SJSA1 (cell line): ENCODE data around the gene SENP7. TPM values are rescaled to one million over a fixed set of nuclear protein-coding genes. Genes with fewer than 3 reads are reported as not detected.
A peak's percentile ranks its signal among the peaks of the same experiment; 100 is the strongest.

ENCODE experiments used
- DNase-seq, 2 experiments: peaks; one replicate each; pipeline ENCODE4 v3.0.0-alpha.2; 2015 to 2020; ENCODE audit warnings: low spot score in 2 of 2, low read depth in 1 of 2
- H3K27ac ChIP-seq: fragments of 250-450 bp; sonication (Bioruptor Pico); 2 replicates; pipeline ENCODE4 v1.5.1; 2020; ENCODE audit warnings: mild to moderate bottlenecking, moderate library complexity
- H3K27me3 ChIP-seq: fragments of 250-450 bp; sonication (Bioruptor Pico); replicated peaks from 2 replicates; pipeline ENCODE4 v1.5.1; 2020; ENCODE audit warnings: mild to moderate bottlenecking, moderate library complexity
- H3K36me3 ChIP-seq: fragments of 250-450 bp; sonication (Bioruptor Pico); 2 replicates; pipeline ENCODE4 v1.5.1; 2020; ENCODE audit warnings: mild to moderate bottlenecking
- H3K4me1 ChIP-seq: fragments of 250-450 bp; sonication (Bioruptor Pico); replicated peaks from 2 replicates; pipeline ENCODE4 v1.6.1; 2021; ENCODE audit warnings: mild to moderate bottlenecking
- H3K4me3 ChIP-seq: fragments of 250-450 bp; sonication (Bioruptor Pico); 2 replicates; pipeline ENCODE4 v1.5.1; 2020; ENCODE audit warnings: mild to moderate bottlenecking
- H3K9me3 ChIP-seq: fragments of 250-450 bp; sonication (Bioruptor Pico); replicated peaks from 2 replicates; pipeline ENCODE4 v1.5.1; 2020; ENCODE audit warnings: mild to moderate bottlenecking
- total RNA-seq: library from RNA; depleted of rRNA; stranded (reverse); fragments of >200 nt; shearing (Covaris generic); gene quantifications from 2 replicates; pipeline ENCODE4 v1.2.3, GENCODE V29; 2014

SENP7 gene
- total RNA-seq, 1 experiment from 2014 or later, result 15.9 TPM

DNA sequence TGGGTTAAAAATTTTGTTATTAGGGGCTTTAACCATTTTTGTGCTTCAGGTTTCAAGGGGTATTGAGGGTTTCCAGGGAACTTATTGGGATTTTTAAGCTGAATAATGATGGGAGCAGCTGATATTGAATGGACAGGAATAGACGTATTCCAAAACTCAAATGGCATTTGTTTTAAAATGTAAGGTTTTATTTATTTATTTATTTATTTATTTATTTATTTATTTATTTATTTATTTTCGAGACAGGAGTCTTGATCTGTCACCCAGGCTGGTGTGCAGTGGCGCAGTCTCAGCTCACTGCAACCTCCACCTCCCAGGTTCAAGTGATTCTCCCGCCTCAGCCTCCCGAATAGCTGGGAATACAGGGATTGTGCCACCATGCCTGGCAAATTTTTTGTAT lies 22.2 kb upstream of the SENP7 start:
- Histone ChIP-seq H3K36me3 (no peaks in the 10 kb centered on the region), H3K27me3 (no peaks in the 10 kb centered on the region), H3K9me3 (no peaks in the 10 kb centered on the region), H3K4me1 (peaks cover 9% of the 10 kb centered on the region), H3K27ac (no peak overlapping the region), H3K4me3 (no peak overlapping the region)
- no peak for DNase-seq

DNA sequence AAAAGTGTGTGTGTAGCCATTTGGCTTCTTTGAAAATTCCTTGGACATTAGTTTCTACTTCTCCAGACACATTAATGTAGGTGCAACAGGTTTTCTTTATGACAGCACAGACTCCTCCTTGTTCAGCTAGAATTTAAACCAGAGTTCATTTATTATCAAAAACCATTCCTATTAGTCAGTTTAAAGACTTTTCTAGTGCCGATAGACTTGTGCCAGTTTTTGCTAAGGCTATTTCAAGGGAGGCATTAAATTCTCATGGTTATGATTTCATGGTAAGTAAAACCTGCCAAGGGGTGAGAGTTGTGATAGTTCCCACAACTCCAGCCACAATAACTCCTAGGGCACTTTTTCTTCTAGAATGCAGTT lies 20.6 kb upstream of the SENP7 start:
- Histone ChIP-seq H3K9me3 (no peaks in the 10 kb centered on the region), H3K4me1 (peaks cover 9% of the 10 kb centered on the region), H3K27ac (no peak overlapping the region), H3K4me3 (no peak overlapping the region), H3K36me3 (no peaks in the 10 kb centered on the region), H3K27me3 (no peaks in the 10 kb centered on the region)
- no peak for DNase-seq

- H3K4me1 ChIP-seq, result peaks cover 9% of the 10 kb centered on the region
- H3K27ac ChIP-seq, result no peak overlapping the region
- H3K9me3 ChIP-seq, result no peaks in the 10 kb centered on the region
- H3K27me3 ChIP-seq, result no peaks in the 10 kb centered on the region
- no peaks in the 10 kb centered on the region for H3K36me3 ChIP-seq
- DNase-seq, result no peak
- H3K4me3 ChIP-seq, result no peak overlapping the region
Observed at GRCh38 chr3:101532783-101533602, 20.0 kb upstream of the SENP7 start.

DNA sequence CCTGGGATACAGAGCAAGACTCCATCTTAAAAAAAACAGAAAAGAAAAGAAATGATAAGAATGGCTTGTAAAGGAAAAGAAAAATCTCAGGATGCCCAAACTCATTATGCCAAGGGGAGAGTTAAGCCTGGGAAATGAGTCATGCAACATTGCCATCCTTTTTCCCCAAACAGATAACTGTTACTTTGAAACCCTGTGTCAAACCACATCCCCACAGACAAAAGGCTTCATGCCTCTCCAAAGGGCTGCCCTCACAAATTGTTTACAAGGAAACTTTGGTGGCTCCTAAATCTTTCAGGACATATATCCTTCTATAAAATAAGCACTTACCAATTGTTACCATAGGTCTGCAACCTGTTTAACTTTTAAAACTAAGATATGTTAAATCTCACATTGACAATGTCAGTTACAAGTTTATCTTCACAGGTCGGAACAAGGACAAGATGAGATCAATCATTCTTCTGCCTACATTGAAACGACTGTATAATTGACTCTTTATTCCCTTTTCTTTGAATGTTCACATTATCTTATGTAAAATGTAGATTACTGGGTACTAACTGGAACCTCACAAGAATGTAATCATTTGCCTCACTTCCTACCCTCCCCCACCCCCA lies 18.6 kb upstream of the SENP7 start:
- Histone ChIP-seq H3K9me3 (no peaks in the 10 kb centered on the region), H3K27ac (no peak overlapping the region), H3K36me3 (no peaks in the 10 kb centered on the region), H3K4me1 (peaks cover 9% of the 10 kb centered on the region), H3K27me3 (no peaks in the 10 kb centered on the region), H3K4me3 (no peak overlapping the region)
- DNase-seq, result peak in 1 of 2 experiments; percentile 23

DNA sequence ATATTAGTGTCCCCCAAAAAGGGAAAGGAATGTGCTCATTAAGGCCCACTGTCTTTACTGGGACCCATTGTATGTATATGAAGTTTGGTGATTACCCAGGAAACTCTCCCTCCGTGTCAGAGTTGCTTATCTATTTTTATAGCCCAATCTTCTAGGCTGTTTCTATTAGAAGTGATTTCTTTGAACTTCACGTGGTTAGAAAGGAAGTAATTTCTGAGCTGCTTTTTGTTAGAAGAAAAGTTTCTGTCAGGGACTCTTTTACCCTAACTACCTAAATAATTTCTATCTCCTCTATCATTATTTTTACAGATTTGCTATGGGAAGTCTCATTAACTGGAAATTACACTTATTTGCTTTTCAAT lies 17.7 kb upstream of the SENP7 start:
- Histone ChIP-seq H3K27ac (no peak overlapping the region), H3K4me1 (peaks cover 9% of the 10 kb centered on the region), H3K9me3 (no peaks in the 10 kb centered on the region), H3K27me3 (no peaks in the 10 kb centered on the region), H3K36me3 (no peaks in the 10 kb centered on the region), H3K4me3 (no peak overlapping the region)
- DNase-seq, result no peak

- Histone ChIP-seq H3K36me3 (no peaks in the 10 kb centered on the region), H3K9me3 (no peaks in the 10 kb centered on the region), H3K4me1 (peaks cover 9% of the 10 kb centered on the region), H3K4me3 (no peak overlapping the region), H3K27me3 (no peaks in the 10 kb centered on the region), H3K27ac (no peak overlapping the region)
- DNase-seq, result no peak
Observed at GRCh38 chr3:101529816-101530685, 17.0 kb upstream of the SENP7 start.

DNA sequence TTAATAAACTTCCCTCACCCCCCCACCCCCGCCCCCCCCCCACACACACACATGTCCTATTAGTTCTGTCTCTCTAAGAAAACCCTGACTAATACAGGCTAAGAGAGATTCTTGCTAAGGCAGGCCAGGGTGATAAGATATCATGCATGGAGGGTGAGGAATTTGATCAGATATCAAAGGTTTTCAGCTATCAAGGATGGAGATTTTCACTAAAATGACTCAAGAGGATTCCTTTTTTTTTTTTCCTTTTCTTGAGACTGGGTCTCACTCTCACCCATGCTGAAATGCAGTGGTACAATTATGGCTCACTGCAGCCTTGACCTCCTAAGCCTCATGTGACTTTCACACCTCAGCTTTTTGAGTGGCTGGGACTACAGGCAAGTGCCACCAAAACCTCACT lies 14.9 kb upstream of the SENP7 start:
- Histone ChIP-seq H3K9me3 (no peaks in the 10 kb centered on the region), H3K27ac (no peak overlapping the region), H3K4me3 (no peak overlapping the region), H3K36me3 (no peaks in the 10 kb centered on the region), H3K4me1 (peaks cover 9% of the 10 kb centered on the region), H3K27me3 (no peaks in the 10 kb centered on the region)
- DNase-seq, result no peak

DNA sequence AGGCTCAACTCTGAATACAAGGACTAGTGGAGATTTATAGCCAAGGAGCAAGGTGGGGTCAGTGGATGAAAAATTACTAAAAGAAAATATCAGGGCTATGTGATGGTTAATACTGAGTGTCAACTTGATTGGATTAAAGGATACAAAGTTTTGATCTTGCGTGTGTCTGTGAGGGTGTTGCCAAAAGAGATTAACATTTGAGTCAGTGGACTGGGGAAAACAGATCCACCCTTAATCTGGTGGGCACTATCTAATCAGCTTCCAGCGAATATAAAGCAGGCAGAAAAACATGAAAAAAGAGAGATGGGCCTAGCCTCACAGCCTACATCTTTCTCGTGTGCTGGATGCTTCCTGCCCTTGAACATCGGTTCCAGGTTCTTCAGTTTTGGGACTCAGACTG lies 14.4 kb upstream of the SENP7 start:
- H3K4me3 ChIP-seq, result no peak overlapping the region
- H3K9me3 ChIP-seq, result no peaks in the 10 kb centered on the region
- H3K27ac ChIP-seq, result no peak overlapping the region
- H3K36me3 ChIP-seq, result no peaks in the 10 kb centered on the region
- no peak for DNase-seq
- H3K27me3 ChIP-seq, result no peaks in the 10 kb centered on the region
- H3K4me1 ChIP-seq, result peaks cover 9% of the 10 kb centered on the region

DNA sequence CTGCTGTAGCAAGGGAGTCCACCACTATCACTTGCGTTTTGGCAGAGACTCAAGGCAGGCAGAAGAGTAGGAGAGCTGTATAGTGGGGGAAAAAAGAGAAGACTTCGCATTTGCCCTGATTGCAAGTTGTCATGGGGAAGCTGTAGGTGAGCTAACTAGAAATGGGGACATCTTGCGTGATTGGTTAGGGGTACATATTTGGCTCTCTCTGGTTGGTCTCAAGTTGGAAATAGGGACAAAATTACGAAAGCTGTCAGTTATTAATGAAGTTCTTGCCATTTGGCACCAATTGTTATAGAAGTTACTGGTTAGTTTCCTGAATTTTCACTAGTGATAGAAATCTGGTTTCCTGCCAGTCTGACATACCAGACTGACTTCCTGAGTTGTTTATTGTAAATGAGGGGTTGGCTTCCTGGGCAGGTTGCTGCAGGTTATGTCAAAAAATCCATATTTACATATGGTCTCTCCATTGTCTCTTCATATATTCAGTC lies 8.2 kb upstream of the SENP7 start:
- Histone ChIP-seq H3K27ac (no peak overlapping the region), H3K9me3 (no peaks in the 10 kb centered on the region), H3K27me3 (0 out of 2 replicates have a peak, but pooled peaks cover 2% of the 10 kb centered on the region), H3K4me3 (no peak overlapping the region), H3K36me3 (no peaks in the 10 kb centered on the region), H3K4me1 (no peaks in the 10 kb centered on the region)
- no peak for DNase-seq

DNA sequence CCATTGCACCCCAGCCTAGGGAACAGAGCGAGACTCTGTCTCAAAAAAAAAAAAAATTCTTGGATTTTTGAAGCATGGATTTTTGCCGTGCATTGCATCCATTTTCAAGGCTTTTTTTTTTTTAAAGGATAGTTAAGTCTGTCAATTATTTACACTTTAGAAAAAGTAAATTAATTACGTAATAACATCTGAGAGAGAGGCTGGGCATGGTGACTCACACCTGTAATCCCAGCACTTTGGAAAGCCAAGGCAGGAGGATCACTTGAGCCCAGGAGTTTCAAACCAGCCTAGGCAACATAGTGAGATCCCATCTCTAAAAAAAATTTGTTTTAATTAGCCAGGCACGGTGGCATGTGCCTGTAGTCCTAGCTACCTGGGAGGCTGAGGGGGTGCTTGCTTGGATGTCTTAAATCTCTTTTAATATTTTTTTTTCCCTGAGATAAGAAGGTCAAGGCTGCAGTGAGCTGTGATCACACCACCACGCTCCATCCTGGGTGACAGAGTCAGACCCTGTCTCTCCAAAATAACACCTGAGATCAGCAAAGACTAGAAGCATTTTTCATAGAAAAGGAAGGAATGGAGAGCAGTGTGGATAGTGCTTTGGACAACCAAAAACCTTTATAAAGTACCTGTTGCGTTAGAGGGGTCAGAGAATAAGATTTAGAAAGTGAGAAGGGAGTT lies 6.8 kb upstream of the SENP7 start:
- H3K4me3 ChIP-seq, result no peak overlapping the region
- H3K36me3 ChIP-seq, result no peaks in the 10 kb centered on the region
- no peak overlapping the region for H3K27ac ChIP-seq
- no peak for DNase-seq
- no peaks in the 10 kb centered on the region for H3K9me3 ChIP-seq
- H3K4me1 ChIP-seq, result no peaks in the 10 kb centered on the region
- 0 out of 2 replicates have a peak, but pooled peaks cover 2% of the 10 kb centered on the region for H3K27me3 ChIP-seq

- Histone ChIP-seq H3K9me3 (no peaks in the 10 kb centered on the region), H3K4me3 (no peak overlapping the region), H3K27ac (no peak overlapping the region), H3K4me1 (no peaks in the 10 kb centered on the region), H3K36me3 (no peaks in the 10 kb centered on the region), H3K27me3 (0 out of 2 replicates have a peak, but pooled peaks cover 2% of the 10 kb centered on the region)
- no peak for DNase-seq
Observed at GRCh38 chr3:101518421-101518871, 5.4 kb upstream of the SENP7 start.

DNA sequence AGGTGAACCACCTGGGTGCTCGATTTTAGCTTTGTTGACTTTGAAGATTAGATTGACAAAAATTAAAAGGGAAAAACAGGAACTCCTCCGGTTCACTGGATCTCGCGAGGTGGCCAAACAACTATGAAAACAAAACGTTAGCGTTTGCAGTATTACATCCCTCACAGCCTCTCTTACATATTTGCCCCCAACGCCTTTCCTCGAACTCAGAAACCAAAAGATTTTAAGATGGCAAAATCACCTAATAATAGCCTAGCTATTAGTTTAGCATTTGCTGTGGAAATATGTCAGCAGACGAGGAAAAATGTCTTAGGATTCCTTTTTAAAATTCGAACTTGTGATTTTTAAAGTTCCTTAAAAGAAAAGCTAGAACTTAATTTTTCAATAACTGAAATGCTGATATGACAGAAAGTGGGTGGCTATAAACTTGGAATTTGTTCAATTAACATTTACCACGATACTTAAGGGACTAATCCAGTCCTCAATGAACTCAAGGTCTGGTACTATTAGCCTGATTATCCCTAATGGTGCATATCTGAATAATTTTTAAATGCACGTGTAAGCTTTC lies 491 bp upstream of the SENP7 start:
- H3K9me3 ChIP-seq, result no peaks in the 10 kb centered on the region
- peak overlapping the region; percentile 97 for H3K27ac ChIP-seq
- DNase-seq, result no peak
- H3K4me3 ChIP-seq, result peak overlapping the region; percentile 57
- H3K27me3 ChIP-seq, result 0 out of 2 replicates have a peak, but pooled peaks cover 2% of the 10 kb centered on the region
- peaks cover 14% of the 10 kb centered on the region for H3K4me1 ChIP-seq
- peaks cover 6% of the 10 kb centered on the region; the same call in 1 of the 2 replicates for H3K36me3 ChIP-seq

DNA sequence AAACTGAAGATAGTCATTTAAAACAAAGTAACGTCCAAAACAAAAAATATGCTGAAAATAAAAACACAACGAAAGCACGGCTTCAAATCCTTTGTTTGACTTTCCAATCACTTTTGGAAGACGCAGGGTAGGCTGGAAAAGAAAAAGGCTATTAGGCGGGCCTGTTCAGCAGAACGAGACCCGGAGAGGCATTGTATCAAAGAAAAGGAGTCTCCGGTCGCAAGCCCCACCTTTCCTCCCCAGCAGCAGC lies 691 bp downstream of the SENP7 start:
- DNase-seq, result peak in 1 of 2 experiments; percentile 74
- 0 out of 2 replicates have a peak, but pooled peaks cover under 1% of the 10 kb centered on the region for H3K27me3 ChIP-seq
- peak overlapping the region; percentile 57 for H3K4me3 ChIP-seq
- H3K9me3 ChIP-seq, result no peaks in the 10 kb centered on the region
- H3K27ac ChIP-seq, result peak overlapping the region; percentile 97
- peaks cover 6% of the 10 kb centered on the region; the same call in 1 of the 2 replicates for H3K36me3 ChIP-seq
- H3K4me1 ChIP-seq, result peaks cover 14% of the 10 kb centered on the region
